ENCODE measurements around the gene ELOVL6.

- TF ChIP-seq CTCF (IDR thresholded peaks at IDR 0.05; ENCODE audit: insufficient read depth, low read depth, low read length) (no peak), EZH2 (IDR thresholded peaks at IDR 0.05; ENCODE audit: insufficient read depth, low read length) (no peak)
Measured at GRCh38 chr4:110007217-110007616, 191.2 kb downstream of the ELOVL6 start.
